NB4 (cell line): ENCODE results near the gene HDHD3.

ENCODE experiments used
- DNase-seq: peaks from one replicate; pipeline ENCODE4 v3.0.0; 2010; ENCODE audit warnings: low read depth
- H3K4me3 ChIP-seq: one replicate; pipeline ENCODE4 v1.5.1; 2011; ENCODE audit warnings: mild to moderate bottlenecking, low read depth, low read length, moderate library complexity
- CTCF ChIP-seq: IDR thresholded peaks from one replicate; pipeline ENCODE4 v1.5.1; 2012; ENCODE audit warnings: low read depth, low read length
- MYC ChIP-seq: IDR thresholded peaks from 2 replicates; pipeline ENCODE4 v1.6.1; 2011; ENCODE audit warnings: low read depth, low read length
- POLR2A ChIP-seq: IDR thresholded peaks from 2 replicates; pipeline ENCODE4 v1.6.1; 2011; ENCODE audit warnings: mild to moderate bottlenecking; ENCODE audit not compliant: insufficient read length; ENCODE audit errors: extremely low read depth
- TF ChIP-seq, protein P1 (sequence below): IDR thresholded peaks from 2 replicates; pipeline ENCODE4 v1.6.1; 2011; ENCODE audit warnings: low read depth, low read length

HDHD3 gene, protein sequence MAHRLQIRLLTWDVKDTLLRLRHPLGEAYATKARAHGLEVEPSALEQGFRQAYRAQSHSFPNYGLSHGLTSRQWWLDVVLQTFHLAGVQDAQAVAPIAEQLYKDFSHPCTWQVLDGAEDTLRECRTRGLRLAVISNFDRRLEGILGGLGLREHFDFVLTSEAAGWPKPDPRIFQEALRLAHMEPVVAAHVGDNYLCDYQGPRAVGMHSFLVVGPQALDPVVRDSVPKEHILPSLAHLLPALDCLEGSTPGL

DNA sequence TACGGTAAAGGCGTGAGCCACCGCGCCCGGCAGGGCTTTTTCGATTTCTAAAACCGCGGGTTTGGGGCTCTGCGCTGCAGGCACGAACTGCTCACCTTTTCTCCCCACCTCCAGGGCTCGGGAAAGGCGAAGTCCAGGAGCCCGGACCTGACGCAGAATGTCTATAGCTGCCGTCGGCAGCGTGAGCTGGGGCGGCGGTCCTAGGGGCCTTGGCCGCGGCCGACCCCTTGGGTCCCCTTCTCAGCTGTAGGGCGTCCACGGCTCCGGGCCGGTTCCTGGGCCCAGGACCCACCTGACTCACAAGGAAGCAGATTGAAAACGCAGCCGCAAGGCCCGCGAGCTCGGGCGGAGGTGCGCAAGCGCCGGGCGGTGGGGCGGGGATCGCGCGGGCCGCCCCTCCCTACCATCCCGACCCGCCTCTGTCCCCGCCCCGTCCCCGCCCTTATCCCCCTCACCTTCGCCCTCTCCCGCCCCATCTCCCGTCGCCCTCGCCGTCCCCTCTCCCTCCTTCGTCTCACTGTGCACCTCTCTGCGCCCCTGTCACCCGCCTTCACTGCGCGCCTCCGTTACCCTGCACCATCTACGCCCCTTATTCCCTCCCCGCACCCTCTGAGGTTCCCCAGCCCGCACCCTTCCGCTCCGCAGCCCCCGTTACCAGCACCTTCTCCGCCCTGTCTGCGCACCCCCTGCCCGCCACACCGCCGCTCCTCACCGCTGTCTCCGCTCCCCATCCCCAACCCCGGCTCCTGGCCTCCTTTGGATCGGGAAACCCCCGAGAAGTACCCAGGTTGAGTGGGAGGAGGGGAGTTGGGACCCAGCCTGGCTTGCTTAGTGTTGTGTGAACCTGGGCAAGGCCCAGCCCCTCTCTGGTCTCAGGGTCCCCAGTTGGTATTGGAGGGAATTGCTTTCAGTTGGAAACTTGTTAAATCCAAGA lies at the start of gene HDHD3:
Gene HDHD3 (minus strand): TSS at position 353 of the 934 bp plus-strand sequence. CDS start 2,632 bp downstream, outside the sequence.
- TF ChIP-seq MYC (no peak), POLR2A (peak; percentile 52)
- DNase-seq: peak; percentile 76
- peak within 1 kb of the TSS; percentile 69 for H3K4me3 ChIP-seq

DNA sequence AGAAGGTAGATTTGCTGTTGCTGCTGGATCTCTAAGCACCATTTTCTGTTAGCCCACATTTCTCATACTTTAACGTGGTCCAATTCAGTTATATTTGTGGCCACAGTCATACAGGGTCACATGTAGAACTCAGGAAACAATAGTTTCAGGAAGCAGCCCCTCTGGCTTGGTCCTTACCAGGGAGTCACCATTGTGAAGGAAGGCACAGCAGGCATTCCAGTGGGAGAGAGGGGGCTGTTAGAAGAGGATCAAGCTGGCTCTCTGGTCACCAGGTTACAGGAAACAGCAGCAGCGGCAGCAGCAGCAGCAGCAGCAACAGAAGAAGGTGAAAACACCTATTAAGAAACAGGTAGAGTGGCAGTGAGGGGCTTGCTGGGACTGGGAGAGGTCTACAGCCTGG lies 48.3 kb upstream of the HDHD3 start:
- no peak overlapping the region for H3K4me3 ChIP-seq
- DNase-seq: no peak
- TF ChIP-seq, protein P1, sequence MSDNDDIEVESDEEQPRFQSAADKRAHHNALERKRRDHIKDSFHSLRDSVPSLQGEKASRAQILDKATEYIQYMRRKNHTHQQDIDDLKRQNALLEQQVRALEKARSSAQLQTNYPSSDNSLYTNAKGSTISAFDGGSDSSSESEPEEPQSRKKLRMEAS: no peak
- no peak for TF ChIP-seq CTCF
- no peak for TF ChIP-seq POLR2A
- no peak for TF ChIP-seq MYC

GRCh38 chr9:113421726-113422125 lies 44.9 kb upstream of the HDHD3 start:
- DNase-seq: no peak
- H3K4me3 ChIP-seq: no peak overlapping the region
- TF ChIP-seq POLR2A: no peak
- no peak for TF ChIP-seq MYC
- TF ChIP-seq, protein P1: no peak
- no peak for TF ChIP-seq CTCF

GRCh38 chr9:113417370-113417769 lies 40.6 kb upstream of the HDHD3 start:
- peak; percentile 69 for DNase-seq
- peak; percentile 6 for TF ChIP-seq CTCF
- TF ChIP-seq, protein P1: no peak
- H3K4me3 ChIP-seq: no peak overlapping the region

DNA sequence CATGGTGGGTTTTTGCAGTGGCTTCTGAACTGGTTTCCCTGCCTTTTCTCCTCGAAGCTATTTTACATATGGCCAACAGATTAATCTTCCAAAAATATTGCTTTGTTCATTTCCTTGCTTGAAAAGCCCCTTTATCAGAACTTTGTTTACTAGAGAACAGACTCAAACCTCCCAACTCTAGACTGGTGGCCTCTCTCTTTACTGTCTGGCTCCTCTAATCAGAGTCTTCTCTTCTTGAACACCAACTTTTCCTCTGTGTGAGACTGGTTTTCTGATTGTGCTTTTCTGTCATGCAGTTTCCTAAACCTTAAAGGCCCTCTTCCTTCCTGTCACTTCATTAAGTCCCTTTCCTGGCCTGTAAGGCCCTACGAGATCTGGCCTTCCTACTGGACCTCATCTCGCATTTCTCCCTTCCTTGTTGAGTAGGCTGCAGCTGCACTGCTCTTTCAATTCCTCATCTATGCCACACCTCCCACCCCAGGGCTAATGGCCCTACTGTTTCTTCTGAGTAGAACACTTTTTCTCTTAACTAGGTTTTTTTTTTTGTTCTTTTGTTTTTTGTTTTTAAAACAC lies 39.4 kb upstream of the HDHD3 start:
- TF ChIP-seq MYC: no peak
- TF ChIP-seq, protein P1: no peak
- TF ChIP-seq CTCF: no peak
- TF ChIP-seq POLR2A: no peak
- no peak overlapping the region for H3K4me3 ChIP-seq

DNA sequence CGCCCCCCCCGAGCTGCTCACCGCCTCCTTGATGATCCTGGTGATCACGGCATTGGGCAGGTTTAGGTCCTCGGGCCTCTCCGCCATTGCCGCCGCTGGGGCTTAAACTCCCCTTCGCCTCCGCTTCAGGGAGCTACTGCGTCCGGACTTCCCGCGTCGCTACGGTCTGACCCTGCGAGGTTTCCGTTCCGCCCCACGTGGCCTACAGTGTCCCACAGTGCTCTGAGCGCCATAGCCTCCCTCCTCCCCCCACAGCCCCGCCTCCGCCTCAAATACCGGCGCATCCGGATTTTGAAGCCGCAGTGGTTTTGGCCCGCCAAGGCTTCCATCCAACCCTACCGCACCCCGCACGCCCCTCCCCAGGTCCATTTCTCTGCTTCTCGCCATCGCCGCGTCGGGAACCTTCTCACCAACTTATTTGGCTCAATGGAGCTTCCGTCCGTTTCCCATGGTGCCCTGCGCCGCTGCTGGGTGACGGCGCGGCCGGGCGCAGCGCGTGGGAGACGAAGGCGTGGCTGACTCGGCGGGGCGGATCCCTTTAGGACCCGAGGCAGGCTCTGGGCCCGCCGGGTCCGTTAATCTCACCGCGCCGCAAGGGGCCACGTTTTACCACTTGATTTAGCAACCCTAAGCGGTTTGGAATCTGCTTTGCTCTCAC lies 33.5 kb upstream of the HDHD3 start, which contains the start of the genes C9orf43 and POLE3:
Gene C9orf43 (plus strand): TSS at position 541 of the 658 bp plus-strand sequence. CDS start 2,747 bp downstream, outside the sequence.
Gene POLE3 (minus strand): TSS at position 469 of the 658 bp plus-strand sequence. CDS start 382 bp downstream, at position 87.
- H3K4me3 ChIP-seq: peak within 1 kb of the TSS; percentile 83
- peak; percentile 67 for TF ChIP-seq POLR2A
- TF ChIP-seq, protein P1: peak; percentile 93
- no peak for TF ChIP-seq CTCF
- peak; percentile 98 for TF ChIP-seq MYC
- peak; percentile 98 for DNase-seq

More for the DNA sequence above, 39.4 kb upstream of the HDHD3 start:
- peak; percentile 31 for DNase-seq
